ENCODE results near the gene PNPLA6. TPM values are rescaled to one million over a fixed set of nuclear protein-coding genes. Genes with fewer than 3 reads are reported as not detected.

The PNPLA6 gene
- total RNA-seq, 4 donors from 2014 or later = 39.7 to 74.1 (median 50.1) TPM

- H3K4me1 ChIP-seq = peaks cover 11 to 22% (median 15%) of the 10 kb centered on the region in 3 donors
- intact Hi-C loops (cut with DNase I) = loop anchor here (10.0 kb wide), 1 partner anchor 143 kb away; no protein-coding TSS in a partner anchor
- 82 to 87% methylated on average over 4 to 11 of the region's 25 CpGs for WGBS, 2 donors
- H3K4me3 ChIP-seq = no peak overlapping the region
- H3K27ac ChIP-seq = no peak overlapping the region
- no peaks in the 10 kb centered on the region for H3K9me3 ChIP-seq
- no peaks in the 10 kb centered on the region for H3K27me3 ChIP-seq
- peaks cover 17 to 70% (median 20%) of the 10 kb centered on the region in 3 donors for H3K36me3 ChIP-seq
- TF ChIP-seq CTCF (IDR thresholded peaks at IDR 0.05) = no peak
- DNase-seq = no peak
Measured at GRCh38 chr19:7527516-7528191, 7.9 kb upstream of the PNPLA6 start.

- DNase-seq = no peak
- TF ChIP-seq POLR2A (IDR thresholded peaks at IDR 0.05) (no peak), CTCF (IDR thresholded peaks at IDR 0.05) (no peak)
- no peak overlapping the region for H3K27ac ChIP-seq
- H3K27me3 ChIP-seq = no peaks in the 10 kb centered on the region
- no peaks in the 10 kb centered on the region for H3K9me3 ChIP-seq
- intact Hi-C loops (cut with DNase I) = loop anchor here (10.0 kb wide), 1 partner anchor 143 kb away; no protein-coding TSS in a partner anchor
- peaks cover 11 to 21% (median 11%) of the 10 kb centered on the region in 3 donors for H3K4me1 ChIP-seq
- H3K36me3 ChIP-seq = peaks cover 17 to 70% (median 20%) of the 10 kb centered on the region in 3 donors
- H3K4me3 ChIP-seq = no peak overlapping the region
- 63% methylated on average over 2 of the region's 7 CpGs; no CpG with 5 or more reads in 1 of the 2 donors for WGBS, 2 donors
Measured at GRCh38 chr19:7528192-7528519, 7.4 kb upstream of the PNPLA6 start.

GRCh38 chr19:7528522-7529245 lies 6.8 kb upstream of the PNPLA6 start:
- no peak for DNase-seq
- intact Hi-C loops (cut with DNase I) = loop anchor here (10.0 kb wide), 1 partner anchor 144 kb away; no protein-coding TSS in a partner anchor
- H3K4me3 ChIP-seq = no peak overlapping the region
- no peaks in the 10 kb centered on the region for H3K27me3 ChIP-seq
- TF ChIP-seq CTCF (IDR thresholded peaks at IDR 0.05) (no peak), POLR2A (IDR thresholded peaks at IDR 0.05) (no peak)
- 84 to 92% methylated on average over 14 to 28 of the region's 32 CpGs for WGBS, 2 donors
- no peak overlapping the region for H3K27ac ChIP-seq
- peaks cover 10 to 21% (median 11%) of the 10 kb centered on the region in 3 donors for H3K4me1 ChIP-seq
- no peaks in the 10 kb centered on the region for H3K9me3 ChIP-seq
- H3K36me3 ChIP-seq = peaks cover 17 to 70% (median 20%) of the 10 kb centered on the region in 3 donors

GRCh38 chr19:7529246-7529600 lies 6.3 kb upstream of the PNPLA6 start:
- Histone ChIP-seq H3K36me3 (peaks cover 17 to 69% (median 20%) of the 10 kb centered on the region in 3 donors), H3K4me1 (peaks cover 6 to 20% (median 7%) of the 10 kb centered on the region in 3 donors), H3K4me3 (no peak overlapping the region), H3K27me3 (no peaks in the 10 kb centered on the region), H3K27ac (no peak overlapping the region), H3K9me3 (no peaks in the 10 kb centered on the region)
- no peak for DNase-seq
- TF ChIP-seq CTCF (IDR thresholded peaks at IDR 0.05) = no peak
- TF ChIP-seq POLR2A (IDR thresholded peaks at IDR 0.05) = no peak
- intact Hi-C loops (cut with DNase I) = loop anchor here (10.0 kb wide), 1 partner anchor 144 kb away; no protein-coding TSS in a partner anchor
- WGBS, 2 donors = 67 to 83% methylated on average over 2 to 4 of the region's 15 CpGs
